ENCODE data around the gene TTC7B.

GRCh38 chr14:90781876-90782275, 34.4 kb downstream of the TTC7B start:
- TF ChIP-seq POLR2A (IDR thresholded peaks at IDR 0.05), result no peak
- TF ChIP-seq CTCF (IDR thresholded peaks at IDR 0.05), result no peak
- TF ChIP-seq POLR2AphosphoS5 (IDR thresholded peaks at IDR 0.05), result no peak
- no peak for TF ChIP-seq EP300 (IDR thresholded peaks at IDR 0.05)
